ENCODE measurements around the gene ALMS1.
"Not testable (repeated sequence)": the region's sequence is repeated elsewhere in the genome, so short reads cannot be mapped to it uniquely, and the experiment has no call there.

Gene ALMS1

GRCh38 chr2:73341039-73341438 lies 44.6 kb upstream of the ALMS1 start:
- Histone ChIP-seq H2AFZ (ENCODE audit: low read depth, low read length) (no peak overlapping the region), H3K4me3 (ENCODE audit: low read depth in 1 of 2, low read length in 2 of 2) (no peak overlapping the region), H3K36me3 (ENCODE audit: insufficient read depth, low read length) (no peaks in the 10 kb centered on the region), H3K9ac (ENCODE audit: low read depth, low read length) (no peak overlapping the region), H3K4me1 (ENCODE audit: insufficient read depth, low read length) (peaks cover 11% of the 10 kb centered on the region), H3K79me2 (ENCODE audit: insufficient read depth, low read length) (no peaks in the 10 kb centered on the region), H3K27me3 (ENCODE audit: insufficient read depth, low read length, poor library complexity) (no peaks in the 10 kb centered on the region), H4K20me1 (ENCODE audit: insufficient read depth, low read length) (no peaks in the 10 kb centered on the region), H3K9me3 (ENCODE audit: insufficient read depth, low read length, severe bottlenecking) (no peaks in the 10 kb centered on the region), H3K27ac (ENCODE audit: low read length) (no peak overlapping the region), H3K4me2 (ENCODE audit: insufficient read depth, low read length) (no peak overlapping the region)
- no peak for DNase-seq
- no peak for ATAC-seq (ENCODE audit: insufficient read depth, low read depth)
- TF ChIP-seq EZH2 (IDR thresholded peaks at IDR 0.05; ENCODE audit: borderline replicate concordance, low read depth, low read length, severe bottlenecking) = no peak
- no peak for TF ChIP-seq CTCF (IDR thresholded peaks at IDR 0.05; ENCODE audit: borderline replicate concordance, extremely low read depth, low read length, poor library complexity, severe bottlenecking)

GRCh38 chr2:73343992-73344391 lies 41.6 kb upstream of the ALMS1 start:
- ATAC-seq (ENCODE audit: insufficient read depth, low read depth) (no peak), DNase-seq (no peak)
- H3K9me3 ChIP-seq (ENCODE audit: insufficient read depth, low read length, severe bottlenecking) = no peaks in the 10 kb centered on the region
- H3K79me2 ChIP-seq (ENCODE audit: insufficient read depth, low read length) = no peaks in the 10 kb centered on the region
- no peaks in the 10 kb centered on the region for H3K27me3 ChIP-seq (ENCODE audit: insufficient read depth, low read length, poor library complexity)
- H4K20me1 ChIP-seq (ENCODE audit: insufficient read depth, low read length) = no peaks in the 10 kb centered on the region
- H3K4me1 ChIP-seq (ENCODE audit: insufficient read depth, low read length) = no peaks in the 10 kb centered on the region
- no peak overlapping the region for H3K4me2 ChIP-seq (ENCODE audit: insufficient read depth, low read length)
- no peak overlapping the region for H3K27ac ChIP-seq (ENCODE audit: low read length)
- no peak overlapping the region for H3K9ac ChIP-seq (ENCODE audit: low read depth, low read length)
- no peaks in the 10 kb centered on the region for H3K36me3 ChIP-seq (ENCODE audit: insufficient read depth, low read length)
- H2AFZ ChIP-seq (ENCODE audit: low read depth, low read length) = no peak overlapping the region
- no peak for TF ChIP-seq EZH2 (IDR thresholded peaks at IDR 0.05; ENCODE audit: borderline replicate concordance, low read depth, low read length, severe bottlenecking)
- TF ChIP-seq CTCF (IDR thresholded peaks at IDR 0.05; ENCODE audit: borderline replicate concordance, extremely low read depth, low read length, poor library complexity, severe bottlenecking) = no peak
- H3K4me3 ChIP-seq (ENCODE audit: low read depth in 1 of 2, low read length in 2 of 2) = no peak overlapping the region

- not testable (repeated sequence) for H3K4me1 ChIP-seq (ENCODE audit: insufficient read depth, low read length); H3K79me2 ChIP-seq (ENCODE audit: insufficient read depth, low read length); H3K27ac ChIP-seq (ENCODE audit: low read length); H3K9me3 ChIP-seq (ENCODE audit: insufficient read depth, low read length, severe bottlenecking); H2AFZ ChIP-seq (ENCODE audit: low read depth, low read length); DNase-seq; H3K4me3 ChIP-seq (ENCODE audit: low read depth in 1 of 2, low read length in 2 of 2); H3K4me2 ChIP-seq (ENCODE audit: insufficient read depth, low read length); H4K20me1 ChIP-seq (ENCODE audit: insufficient read depth, low read length); H3K36me3 ChIP-seq (ENCODE audit: insufficient read depth, low read length); H3K27me3 ChIP-seq (ENCODE audit: insufficient read depth, low read length, poor library complexity); ATAC-seq (ENCODE audit: insufficient read depth, low read depth); H3K9ac ChIP-seq (ENCODE audit: low read depth, low read length)
These were observed 40.9 kb upstream of the ALMS1 start for GRCh38 chr2:73344747-73345146.

GRCh38 chr2:73350035-73350691 lies 35.5 kb upstream of the ALMS1 start:
- DNase-seq (no peak), ATAC-seq (ENCODE audit: insufficient read depth, low read depth) (no peak)
- no peak overlapping the region for H3K4me2 ChIP-seq (ENCODE audit: insufficient read depth, low read length)
- H3K27ac ChIP-seq (ENCODE audit: low read length) = no peak overlapping the region
- no peaks in the 10 kb centered on the region for H3K4me1 ChIP-seq (ENCODE audit: insufficient read depth, low read length)
- H4K20me1 ChIP-seq (ENCODE audit: insufficient read depth, low read length) = no peaks in the 10 kb centered on the region
- H3K9me3 ChIP-seq (ENCODE audit: insufficient read depth, low read length, severe bottlenecking) = no peaks in the 10 kb centered on the region
- no peak overlapping the region for H2AFZ ChIP-seq (ENCODE audit: low read depth, low read length)
- H3K9ac ChIP-seq (ENCODE audit: low read depth, low read length) = no peak overlapping the region
- H3K79me2 ChIP-seq (ENCODE audit: insufficient read depth, low read length) = no peaks in the 10 kb centered on the region
- H3K27me3 ChIP-seq (ENCODE audit: insufficient read depth, low read length, poor library complexity) = no peaks in the 10 kb centered on the region
- H3K4me3 ChIP-seq (ENCODE audit: low read depth in 1 of 2, low read length in 2 of 2) = no peak overlapping the region
- TF ChIP-seq CTCF (IDR thresholded peaks at IDR 0.05; ENCODE audit: borderline replicate concordance, extremely low read depth, low read length, poor library complexity, severe bottlenecking) = no peak
- no peaks in the 10 kb centered on the region for H3K36me3 ChIP-seq (ENCODE audit: insufficient read depth, low read length)
